ENCODE results near the gene HORMAD2. TPM values are rescaled to one million over a fixed set of nuclear protein-coding genes. Genes with fewer than 3 reads are reported as not detected.
A peak's percentile ranks its signal among the peaks of the same experiment; 100 is the strongest.

HORMAD2 gene
- total RNA-seq, 1 experiment from 2014 or later, result not detected

GRCh38 chr22:30178181-30179126 is 98.2 kb downstream of the HORMAD2 start:
- Histone ChIP-seq H3K9me2 (replicated peaks; ENCODE audit: low read length) (no peaks in the 10 kb centered on the region), H2AFZ (ENCODE audit: low read length) (no peak overlapping the region), H3K27me3 (ENCODE audit: low read length) (no peaks in the 10 kb centered on the region), H3K4me3 (ENCODE audit: low read length) (no peak overlapping the region), H3F3A (ENCODE audit: low read length, unreplicated experiment) (no peaks in the 10 kb centered on the region), H3K36me3 (ENCODE audit: low read depth, low read length) (no peaks in the 10 kb centered on the region), H3K4me2 (ENCODE audit: low read length) (no peak overlapping the region), H3K27ac (ENCODE audit: low read length) (no peak overlapping the region), H3K9ac (ENCODE audit: low read length) (no peak overlapping the region), H3K9me3 (ENCODE audit: low read length) (no peaks in the 10 kb centered on the region), H3K4me1 (ENCODE audit: insufficient read depth, low read length) (no peaks in the 10 kb centered on the region), H4K20me1 (ENCODE audit: low read length) (no peaks in the 10 kb centered on the region), H3K79me2 (ENCODE audit: low read length) (no peaks in the 10 kb centered on the region)
- TF ChIP-seq, protein P1, sequence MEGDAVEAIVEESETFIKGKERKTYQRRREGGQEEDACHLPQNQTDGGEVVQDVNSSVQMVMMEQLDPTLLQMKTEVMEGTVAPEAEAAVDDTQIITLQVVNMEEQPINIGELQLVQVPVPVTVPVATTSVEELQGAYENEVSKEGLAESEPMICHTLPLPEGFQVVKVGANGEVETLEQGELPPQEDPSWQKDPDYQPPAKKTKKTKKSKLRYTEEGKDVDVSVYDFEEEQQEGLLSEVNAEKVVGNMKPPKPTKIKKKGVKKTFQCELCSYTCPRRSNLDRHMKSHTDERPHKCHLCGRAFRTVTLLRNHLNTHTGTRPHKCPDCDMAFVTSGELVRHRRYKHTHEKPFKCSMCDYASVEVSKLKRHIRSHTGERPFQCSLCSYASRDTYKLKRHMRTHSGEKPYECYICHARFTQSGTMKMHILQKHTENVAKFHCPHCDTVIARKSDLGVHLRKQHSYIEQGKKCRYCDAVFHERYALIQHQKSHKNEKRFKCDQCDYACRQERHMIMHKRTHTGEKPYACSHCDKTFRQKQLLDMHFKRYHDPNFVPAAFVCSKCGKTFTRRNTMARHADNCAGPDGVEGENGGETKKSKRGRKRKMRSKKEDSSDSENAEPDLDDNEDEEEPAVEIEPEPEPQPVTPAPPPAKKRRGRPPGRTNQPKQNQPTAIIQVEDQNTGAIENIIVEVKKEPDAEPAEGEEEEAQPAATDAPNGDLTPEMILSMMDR (conservative IDR thresholded peaks at IDR 0.05; ENCODE audit: low read depth, low read length), result 0 out of 2 replicates have a peak, but pooled peaks have one; percentile 8
- no peak for TF ChIP-seq EZH2 (IDR thresholded peaks at IDR 0.05; ENCODE audit: low read length, unreplicated experiment)
- ATAC-seq (peak; percentile 43), DNase-seq (no peak)
- CTCF ChIA-PET, result interaction anchor here (0.7 kb wide), 1 partner anchor 253 kb away, joined by 3 read pairs; no protein-coding TSS in a partner anchor
- POLR2A ChIA-PET (ENCODE audit: unreplicated experiment), result interaction anchor here (0.6 kb wide), 3 partner anchors 19 to 340 kb away, joined by 3 to 16 read pairs (median 5); partner anchors contain the start of gene ASCC2
- BruUV-seq (replicated peaks), result no TSS peak
- intact Hi-C loops (cut with micrococcal nuclease), result loop anchor here (5.0 kb wide), 1 partner anchor 66 kb away; no protein-coding TSS in a partner anchor

DNA sequence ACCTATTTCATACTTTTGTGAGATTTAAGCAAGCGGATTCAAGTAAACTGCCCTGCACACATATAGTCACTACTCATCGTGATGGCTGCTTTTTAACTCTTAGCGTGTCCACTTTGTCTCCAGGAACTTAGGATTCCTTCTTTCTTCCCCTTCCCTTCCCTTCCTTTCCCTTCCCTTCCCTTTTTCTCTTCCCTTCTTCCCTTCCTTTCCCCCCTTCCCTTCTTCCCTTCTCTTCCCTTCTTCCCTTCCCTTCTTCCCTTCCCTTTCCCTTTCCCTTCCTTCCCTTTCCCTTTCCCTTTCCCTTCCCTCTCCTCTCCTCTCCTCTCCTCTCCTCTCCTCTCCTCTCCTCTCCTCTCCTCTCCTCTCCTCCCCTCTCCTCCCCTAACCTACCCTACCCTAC is 100.4 kb downstream of the HORMAD2 start:
- Histone ChIP-seq H2AFZ (ENCODE audit: low read length) (no peak overlapping the region), H3K9me3 (ENCODE audit: low read length) (no peaks in the 10 kb centered on the region), H3K27ac (ENCODE audit: low read length) (no peak overlapping the region), H3F3A (ENCODE audit: low read length, unreplicated experiment) (peaks cover 4% of the 10 kb centered on the region), H3K9ac (ENCODE audit: low read length) (no peak overlapping the region), H3K36me3 (ENCODE audit: low read depth, low read length) (no peaks in the 10 kb centered on the region), H3K4me3 (ENCODE audit: low read length) (no peak overlapping the region), H3K4me1 (ENCODE audit: insufficient read depth, low read length) (peaks cover 14% of the 10 kb centered on the region), H3K4me2 (ENCODE audit: low read length) (no peak overlapping the region), H3K79me2 (ENCODE audit: low read length) (no peaks in the 10 kb centered on the region), H3K27me3 (ENCODE audit: low read length) (no peaks in the 10 kb centered on the region), H4K20me1 (ENCODE audit: low read length) (no peaks in the 10 kb centered on the region), H3K9me2 (replicated peaks; ENCODE audit: low read length) (no peaks in the 10 kb centered on the region)
- ChIA-PET POLR2A (ENCODE audit: unreplicated experiment) (no interaction called here), CTCF (no interaction called here)
- DNase-seq (no peak), ATAC-seq (no peak)
- BruUV-seq (replicated peaks), result no TSS peak
- intact Hi-C loops (cut with micrococcal nuclease), result no loop called here
- no peak for TF ChIP-seq EZH2phosphoT487 (IDR thresholded peaks at IDR 0.05; ENCODE audit: borderline replicate concordance, low read length)
- TF ChIP-seq EZH2 (IDR thresholded peaks at IDR 0.05; ENCODE audit: low read length, unreplicated experiment), result no peak
- TF ChIP-seq, protein P1 (conservative IDR thresholded peaks at IDR 0.05; ENCODE audit: low read depth, low read length), result no peak

Measured in PC-3 (cell line).